NCI-H2029 (cell line): ENCODE data around the gene GNG12.

Source experiments
- DNase-seq: peaks from one replicate; lab custom pipeline; 2025; lab: John Stamatoyannopoulos, UW

Gene GNG12

GRCh38 chr1:67815303-67816094 is 17.8 kb downstream of the GNG12 start:
- DNase-seq = no peak

GRCh38 chr1:67814121-67814772 is 19.0 kb downstream of the GNG12 start:
- DNase-seq = no peak

GRCh38 chr1:67812226-67812625 is 21.0 kb downstream of the GNG12 start:
- no peak for DNase-seq

DNA sequence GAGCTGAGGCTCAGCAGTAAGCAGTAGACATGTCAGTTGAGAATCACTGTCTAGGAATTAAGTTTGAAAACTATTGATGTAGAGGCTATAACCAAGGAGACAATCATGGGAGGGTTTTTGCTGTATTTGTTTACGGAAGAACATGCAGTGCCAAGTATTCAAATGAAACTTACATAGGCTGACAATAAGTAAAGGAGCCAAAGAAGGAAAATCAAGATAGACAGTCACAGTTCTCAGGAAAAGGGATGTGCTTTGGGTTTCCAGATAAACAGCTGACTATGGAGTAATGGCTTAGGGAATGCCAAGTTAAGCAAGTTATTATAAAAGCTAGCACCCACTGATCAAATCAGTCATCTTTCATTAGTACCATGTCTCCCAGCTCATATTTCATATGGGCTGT is 21.5 kb downstream of the GNG12 start:
- no peak for DNase-seq

DNA sequence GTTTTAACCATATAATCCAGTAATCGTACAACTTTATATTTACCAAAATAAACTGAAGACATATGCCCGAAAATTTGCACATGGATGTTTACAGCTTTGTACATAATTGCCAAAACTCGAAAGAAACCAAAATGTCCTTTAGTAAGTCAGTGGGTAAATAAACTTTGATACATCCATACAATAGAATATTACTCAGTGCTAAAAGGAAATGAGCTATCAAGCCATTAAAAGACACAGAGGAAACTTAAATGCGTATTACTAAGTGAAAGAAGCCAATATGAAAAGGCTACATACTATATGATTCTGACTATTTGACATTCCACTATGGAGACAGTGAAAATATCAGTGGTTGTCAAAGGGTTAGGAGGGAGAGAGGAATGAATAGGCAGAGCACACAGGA is 23.4 kb downstream of the GNG12 start:
- no peak for DNase-seq

- DNase-seq = no peak
Observed at GRCh38 chr1:67807282-67807681, 26.0 kb downstream of the GNG12 start.

DNA sequence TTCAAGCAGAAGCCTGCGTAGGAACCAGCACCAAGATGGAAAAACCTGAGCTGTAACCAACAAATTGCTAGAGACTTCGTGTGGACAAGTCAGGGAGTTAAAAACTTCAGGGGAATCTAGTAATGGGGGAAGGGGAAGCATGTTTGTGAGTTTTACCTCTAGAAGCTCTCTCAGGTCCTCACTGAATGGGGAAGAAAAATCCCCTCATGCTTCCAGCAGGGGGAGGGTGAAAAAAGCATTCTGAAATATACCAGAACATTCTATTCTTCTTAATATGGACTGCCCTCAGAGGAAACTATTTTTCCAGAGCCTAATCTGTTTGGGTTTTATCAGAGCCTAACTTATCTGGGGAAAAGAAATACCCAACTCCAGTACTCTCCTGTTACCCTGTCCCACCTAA is 28.6 kb downstream of the GNG12 start:
- no peak for DNase-seq

- DNase-seq = no peak
Observed at GRCh38 chr1:67803380-67804279, 29.6 kb downstream of the GNG12 start.

GRCh38 chr1:67802565-67802964 is 30.7 kb downstream of the GNG12 start:
- DNase-seq = no peak

DNA sequence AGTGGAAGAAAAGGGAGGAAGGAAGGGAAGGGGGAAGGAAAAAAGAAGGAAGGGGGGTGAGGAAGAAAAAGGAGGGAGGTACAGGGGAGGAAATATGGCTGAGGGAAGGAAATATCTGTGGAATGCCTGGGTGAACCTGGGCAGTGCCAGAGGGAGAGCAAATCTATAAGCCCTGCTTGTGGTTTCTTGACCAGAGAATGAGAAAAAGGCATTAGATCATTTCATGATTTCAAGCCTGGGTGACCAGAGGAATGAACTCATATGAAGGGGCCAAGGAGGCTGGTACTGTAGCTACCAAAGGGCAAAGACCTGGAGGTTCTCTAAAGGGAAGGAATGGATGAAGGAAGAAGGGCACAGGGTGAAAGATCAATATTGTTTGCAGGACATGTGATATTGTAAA is 31.4 kb downstream of the GNG12 start:
- no peak for DNase-seq

DNA sequence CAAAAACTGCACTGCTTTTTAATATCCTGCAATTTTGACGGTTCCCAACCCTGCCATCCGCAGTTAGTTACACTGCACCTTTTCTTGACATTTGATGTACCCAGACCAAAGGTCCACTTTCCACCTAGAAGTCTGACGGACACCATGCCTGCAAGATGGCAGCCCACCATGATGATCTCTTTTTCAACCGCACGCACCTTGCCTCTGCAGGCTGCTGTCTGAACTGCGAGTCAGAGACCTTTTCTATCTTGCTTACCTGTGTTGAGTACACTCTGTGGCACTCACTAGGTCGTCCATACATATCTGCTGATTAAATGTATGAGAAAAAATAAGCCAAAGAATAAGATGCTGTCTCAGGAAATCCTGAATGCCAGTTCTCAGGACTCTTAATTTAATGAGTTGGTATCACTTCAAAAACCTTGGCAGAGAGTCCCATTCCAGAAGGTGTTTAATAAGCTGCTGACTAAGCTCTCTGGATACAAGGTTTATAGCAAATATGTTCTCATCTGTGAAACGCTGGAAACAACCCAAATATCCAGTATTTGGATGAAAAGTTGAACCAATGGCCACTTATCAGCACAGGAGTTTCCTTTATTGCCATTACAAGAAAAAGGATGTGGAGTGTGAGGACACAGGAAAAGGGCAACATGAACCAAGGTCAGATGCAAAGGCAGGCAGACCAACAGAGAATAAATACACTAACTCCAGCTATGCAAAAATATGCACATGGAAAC is 37.9 kb downstream of the GNG12 start:
- no peak for DNase-seq

- DNase-seq = no peak
Observed at GRCh38 chr1:67793562-67793961, 39.7 kb downstream of the GNG12 start.

DNA sequence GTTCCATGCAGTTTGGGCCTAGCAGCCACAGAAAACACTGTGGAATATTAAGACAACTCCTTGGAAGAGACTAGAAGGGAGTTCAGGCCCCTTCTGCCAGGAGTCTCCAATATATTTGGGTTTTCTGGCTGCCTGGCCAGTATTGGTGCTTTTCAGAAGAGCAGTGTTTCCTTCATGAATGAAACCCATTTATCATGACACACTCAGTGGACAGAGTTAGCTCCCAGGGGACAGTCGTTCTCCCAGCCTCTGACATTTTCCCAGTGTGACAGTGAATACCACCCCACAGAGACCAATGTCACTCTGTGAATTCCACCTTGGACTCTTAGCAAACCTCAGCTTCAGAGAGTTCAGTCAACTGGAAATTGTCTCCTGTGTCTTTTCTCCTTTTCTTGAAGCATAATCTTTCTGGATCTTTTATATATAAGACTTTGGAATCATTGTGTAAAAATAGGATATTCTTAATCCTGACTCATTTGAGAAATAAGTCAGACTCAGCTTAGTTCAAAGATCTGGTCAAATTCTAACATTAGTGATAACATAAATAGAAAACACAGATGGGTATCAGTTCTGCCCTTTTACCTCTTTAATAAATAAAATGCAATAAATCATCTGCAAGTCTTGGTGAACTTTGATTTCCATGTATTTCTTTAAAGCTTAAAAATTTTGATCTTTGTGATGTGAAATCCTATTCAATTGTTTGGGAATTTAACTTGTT is 40.4 kb downstream of the GNG12 start:
- DNase-seq = no peak

DNA sequence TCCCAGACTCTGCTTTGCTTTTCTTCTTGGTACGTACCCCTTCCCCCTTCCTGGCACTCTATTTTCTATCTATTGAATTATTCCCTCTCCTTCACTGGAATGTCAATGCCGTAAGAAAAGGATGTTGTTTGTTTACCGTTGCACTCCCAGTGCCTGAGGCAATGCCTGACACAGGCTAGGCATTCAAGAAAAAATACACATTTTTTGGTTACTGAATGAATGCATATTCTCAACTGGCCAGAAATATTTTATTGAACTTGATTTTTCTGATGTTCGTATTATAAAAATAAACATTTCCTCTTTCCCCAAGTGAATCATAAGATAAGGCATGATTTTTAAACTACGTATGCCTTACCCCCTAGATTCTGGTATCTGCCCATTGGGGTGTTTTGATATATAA is 41.2 kb downstream of the GNG12 start:
- DNase-seq = no peak

- no peak for DNase-seq
Observed at GRCh38 chr1:67791686-67792085, 41.6 kb downstream of the GNG12 start.

GRCh38 chr1:67791261-67791660 is 42.0 kb downstream of the GNG12 start:
- DNase-seq = no peak

DNA sequence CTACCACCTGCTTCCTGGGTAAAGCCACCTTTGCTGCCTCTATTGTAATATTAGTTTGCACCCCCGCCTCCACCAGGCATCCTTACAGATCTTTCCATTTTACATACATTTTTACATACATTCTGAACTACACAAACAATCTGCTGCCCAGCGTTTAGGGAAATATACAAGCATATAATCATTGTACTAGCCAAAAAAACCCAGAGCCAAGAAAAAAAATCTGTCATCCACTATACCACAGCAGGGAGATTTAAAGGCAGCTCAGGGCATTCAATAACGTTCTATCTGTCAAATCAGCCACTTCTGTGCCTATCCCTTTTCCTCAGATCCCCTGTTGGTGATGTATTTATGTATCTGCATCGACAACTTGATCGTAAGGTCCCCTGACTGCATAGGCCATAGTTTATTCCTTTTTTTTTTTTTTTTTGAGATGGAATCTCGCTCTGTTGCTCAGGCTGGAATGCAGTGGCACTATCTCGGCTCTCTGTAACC is 43.0 kb downstream of the GNG12 start:
- DNase-seq = no peak

DNA sequence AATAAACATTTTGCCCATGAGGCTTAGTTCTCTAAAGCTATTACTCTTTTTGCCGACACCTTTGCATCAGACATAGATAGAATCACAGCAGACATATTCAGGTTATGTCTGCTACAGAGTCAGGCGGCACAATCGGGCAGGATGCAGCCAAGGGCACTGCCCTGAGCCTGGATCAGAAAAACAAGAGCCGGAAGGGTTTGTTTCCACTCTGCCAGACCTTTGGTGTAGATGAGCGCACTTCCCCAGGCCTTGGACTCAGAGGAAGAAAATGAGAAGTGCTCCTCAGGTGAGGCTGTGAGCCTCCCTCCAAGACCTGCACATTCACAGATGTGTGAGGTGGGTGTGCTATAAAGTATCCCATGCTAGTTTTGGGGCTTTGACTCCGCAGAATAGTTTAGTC is 43.7 kb downstream of the GNG12 start:
- DNase-seq = no peak

DNA sequence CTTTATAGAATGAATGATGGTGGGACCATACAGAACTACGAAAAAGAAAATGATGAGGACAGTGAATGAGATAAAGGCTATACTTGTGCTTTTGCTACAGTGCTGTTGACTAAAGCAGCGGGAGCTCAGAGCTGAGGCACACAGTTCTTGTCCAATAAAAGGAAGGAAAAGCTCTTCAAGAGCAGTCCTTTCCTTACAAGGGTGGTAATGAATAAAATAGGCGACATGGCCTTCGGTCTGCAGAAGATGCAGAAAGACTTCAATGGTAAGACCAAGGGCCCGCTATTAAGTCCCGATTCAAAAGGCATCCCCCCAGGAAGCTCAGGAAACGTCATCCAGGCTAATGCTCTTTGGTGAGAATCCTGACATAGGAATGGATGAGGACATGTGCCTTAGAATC is 44.4 kb downstream of the GNG12 start:
- DNase-seq = no peak

DNA sequence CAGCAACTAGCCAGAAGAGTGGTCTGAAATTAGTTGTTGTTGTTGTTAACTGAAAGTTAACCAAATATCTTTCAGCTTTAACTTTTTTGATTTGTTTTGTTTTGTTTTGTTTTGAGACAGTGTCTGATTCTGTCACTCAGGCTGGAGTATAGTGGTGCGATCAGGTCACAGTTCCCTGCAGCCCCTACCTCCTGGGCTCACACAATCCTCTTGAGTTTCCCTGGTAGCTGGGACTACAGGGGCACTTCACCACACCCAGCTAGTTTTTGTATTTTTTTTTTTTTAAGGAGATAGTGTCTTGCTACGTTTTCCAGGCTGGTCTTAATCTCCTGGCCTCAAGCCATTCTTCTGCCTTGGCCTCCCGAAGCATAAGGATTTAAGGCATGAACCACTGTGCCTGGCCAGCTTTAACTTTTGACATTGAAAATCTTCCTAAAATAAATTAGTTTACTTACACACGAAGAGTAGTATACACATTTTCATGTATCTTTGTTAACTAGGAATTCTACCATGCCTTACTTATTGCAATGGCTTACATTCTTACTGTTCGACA is 45.0 kb downstream of the GNG12 start:
- DNase-seq = no peak

GRCh38 chr1:67787746-67788145 is 45.5 kb downstream of the GNG12 start:
- no peak for DNase-seq
